ENCODE measurements around the gene TNRC18.

TNRC18 gene

DNA sequence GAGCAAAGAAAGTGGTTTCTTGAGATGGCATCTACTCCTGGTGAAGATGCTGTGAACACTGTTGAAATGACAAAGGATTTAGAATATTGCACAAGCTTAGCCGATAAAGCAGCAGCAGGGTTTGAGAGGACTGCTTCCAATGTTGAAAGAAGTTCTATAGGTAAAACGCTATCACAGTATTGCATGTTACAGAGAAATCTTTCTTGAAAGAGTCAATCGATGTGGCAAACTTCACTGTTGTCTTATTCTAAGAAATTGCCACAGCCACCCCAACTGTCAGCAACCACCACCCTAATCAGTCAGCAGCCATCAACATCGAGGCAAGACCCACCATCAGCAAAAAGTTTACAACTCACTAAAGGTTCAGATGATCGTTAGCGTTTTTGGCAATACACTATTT, 81.0 kb downstream of the TNRC18 start:
- TF ChIP-seq, protein P1, sequence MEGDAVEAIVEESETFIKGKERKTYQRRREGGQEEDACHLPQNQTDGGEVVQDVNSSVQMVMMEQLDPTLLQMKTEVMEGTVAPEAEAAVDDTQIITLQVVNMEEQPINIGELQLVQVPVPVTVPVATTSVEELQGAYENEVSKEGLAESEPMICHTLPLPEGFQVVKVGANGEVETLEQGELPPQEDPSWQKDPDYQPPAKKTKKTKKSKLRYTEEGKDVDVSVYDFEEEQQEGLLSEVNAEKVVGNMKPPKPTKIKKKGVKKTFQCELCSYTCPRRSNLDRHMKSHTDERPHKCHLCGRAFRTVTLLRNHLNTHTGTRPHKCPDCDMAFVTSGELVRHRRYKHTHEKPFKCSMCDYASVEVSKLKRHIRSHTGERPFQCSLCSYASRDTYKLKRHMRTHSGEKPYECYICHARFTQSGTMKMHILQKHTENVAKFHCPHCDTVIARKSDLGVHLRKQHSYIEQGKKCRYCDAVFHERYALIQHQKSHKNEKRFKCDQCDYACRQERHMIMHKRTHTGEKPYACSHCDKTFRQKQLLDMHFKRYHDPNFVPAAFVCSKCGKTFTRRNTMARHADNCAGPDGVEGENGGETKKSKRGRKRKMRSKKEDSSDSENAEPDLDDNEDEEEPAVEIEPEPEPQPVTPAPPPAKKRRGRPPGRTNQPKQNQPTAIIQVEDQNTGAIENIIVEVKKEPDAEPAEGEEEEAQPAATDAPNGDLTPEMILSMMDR (conservative IDR thresholded peaks at IDR 0.05; ENCODE audit: control insufficient read depth, insufficient read depth, low read depth, low read length), result no peak
- DNase-seq (ENCODE audit: low read depth), result no peak
- no peak overlapping the region for H3K4me3 ChIP-seq (ENCODE audit: control insufficient read depth, low read depth, low read length)

DNA sequence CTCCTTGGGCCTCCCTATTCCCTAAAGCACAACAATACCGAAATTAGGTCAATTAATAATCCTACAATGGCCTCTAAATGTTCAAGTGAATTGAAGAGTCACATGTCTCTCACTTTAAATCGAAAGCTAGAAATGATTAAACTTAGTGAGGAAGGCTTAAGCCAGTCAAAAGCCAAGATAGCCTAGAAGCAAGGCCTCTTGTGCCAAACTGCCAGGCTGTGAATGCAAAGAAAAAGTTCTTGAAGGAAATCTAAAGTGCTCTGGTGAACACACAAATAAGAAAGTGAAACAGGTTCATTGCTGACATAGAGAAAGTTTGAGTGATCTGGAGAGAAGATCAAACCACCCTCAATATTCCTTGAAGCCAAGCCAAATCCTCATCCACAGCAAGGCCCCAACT, 83.7 kb downstream of the TNRC18 start:
- TF ChIP-seq, protein P1 (conservative IDR thresholded peaks at IDR 0.05; ENCODE audit: control insufficient read depth, insufficient read depth, low read depth, low read length), result no peak
- no peak for DNase-seq (ENCODE audit: low read depth)

DNA sequence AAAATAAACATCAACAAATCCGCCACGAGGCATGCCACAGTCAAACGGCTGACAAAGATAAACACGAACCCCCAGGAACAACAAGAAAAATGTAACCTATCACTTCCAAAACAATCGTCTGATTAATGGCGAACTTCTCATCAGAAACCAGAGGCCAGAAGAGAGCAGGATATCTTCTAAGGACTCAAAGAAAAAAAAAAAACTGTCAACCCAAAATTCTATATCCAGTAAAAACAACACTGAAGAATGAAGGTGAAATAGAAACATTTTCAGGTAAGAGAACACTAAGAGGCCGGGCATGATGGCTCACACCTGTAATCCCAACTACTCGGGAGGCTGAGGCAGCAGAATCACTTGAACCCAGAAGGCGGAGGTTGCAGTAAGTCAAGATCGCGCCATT, 86.6 kb downstream of the TNRC18 start:
- no peak overlapping the region for H3K4me3 ChIP-seq (ENCODE audit: control insufficient read depth, low read depth, low read length)
- TF ChIP-seq, protein P1 (conservative IDR thresholded peaks at IDR 0.05; ENCODE audit: control insufficient read depth, insufficient read depth, low read depth, low read length), result no peak
- DNase-seq (ENCODE audit: low read depth), result no peak

More for the DNA sequence above, 83.7 kb downstream of the TNRC18 start:
- H3K4me3 ChIP-seq (ENCODE audit: control insufficient read depth, low read depth, low read length), result no peak overlapping the region

DNA sequence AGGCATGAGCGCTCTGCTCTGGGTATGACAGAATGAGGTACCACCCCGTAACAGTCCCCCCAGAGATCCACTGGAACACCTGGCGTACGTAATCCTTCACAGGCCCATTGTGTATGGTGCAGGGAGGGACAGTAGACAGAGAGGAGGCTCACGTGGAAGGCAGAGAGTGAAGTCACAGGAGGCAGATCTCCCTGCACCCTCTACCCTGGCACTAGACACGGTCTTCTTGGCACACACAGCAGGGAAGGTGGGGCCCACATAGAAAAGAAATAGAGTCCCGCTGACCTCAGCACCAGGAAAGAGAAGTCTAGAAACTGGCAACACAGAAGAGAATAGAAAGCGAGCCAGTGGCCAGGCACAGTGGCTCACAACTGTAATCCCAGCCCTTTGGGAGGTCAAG, 89.0 kb downstream of the TNRC18 start:
- DNase-seq (ENCODE audit: low read depth), result no peak
- H3K4me3 ChIP-seq (ENCODE audit: control insufficient read depth, low read depth, low read length), result no peak overlapping the region
- TF ChIP-seq, protein P1 (conservative IDR thresholded peaks at IDR 0.05; ENCODE audit: control insufficient read depth, insufficient read depth, low read depth, low read length), result no peak

DNA sequence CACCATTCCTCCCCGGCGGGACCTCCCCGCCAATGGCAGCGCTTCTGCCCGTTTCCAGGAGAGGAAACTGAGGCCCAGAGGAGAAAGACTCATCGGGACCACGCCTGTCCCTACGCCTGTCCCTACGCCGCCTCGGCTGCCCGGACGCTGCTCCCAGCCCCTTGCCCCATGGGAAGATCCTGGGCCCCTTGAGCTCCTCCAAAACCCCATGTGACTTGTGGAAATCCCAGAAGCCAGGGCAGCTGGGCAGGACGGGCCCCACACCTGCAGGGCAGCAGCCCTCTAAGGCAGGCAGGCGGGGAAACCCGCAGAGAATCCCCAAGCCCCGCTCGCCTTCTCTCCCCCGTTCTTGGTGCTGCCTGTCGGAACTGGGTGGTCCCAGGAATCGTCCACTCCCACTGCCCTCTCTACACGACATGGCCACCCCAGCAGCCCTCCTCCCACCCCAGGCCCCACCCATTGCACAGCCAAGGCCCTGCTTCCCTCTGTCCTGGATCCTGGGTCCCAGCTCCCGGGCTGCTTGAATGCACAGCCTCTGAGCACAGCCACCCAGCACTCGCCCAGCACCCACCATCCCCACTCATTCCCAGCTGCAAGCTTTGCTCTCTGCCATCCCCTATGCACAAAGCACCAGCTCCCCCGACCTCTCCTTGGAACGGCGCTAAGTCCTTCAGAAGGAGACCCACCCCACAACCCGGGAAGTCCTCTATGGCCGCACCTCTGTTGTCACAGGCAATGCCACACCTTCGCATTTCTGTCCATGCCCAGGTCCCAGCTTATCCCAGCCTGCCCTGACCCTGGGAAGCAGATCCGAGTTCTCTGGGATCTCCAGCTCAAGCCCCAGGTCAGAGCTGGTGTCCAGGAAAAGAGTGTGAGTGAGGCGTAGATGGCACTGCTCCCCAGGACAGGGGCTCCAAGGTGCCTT, 90.3 kb downstream of the TNRC18 start:
- no peak overlapping the region for H3K4me3 ChIP-seq (ENCODE audit: control insufficient read depth, low read depth, low read length)
- TF ChIP-seq, protein P1 (conservative IDR thresholded peaks at IDR 0.05; ENCODE audit: control insufficient read depth, insufficient read depth, low read depth, low read length), result no peak
- no peak for DNase-seq (ENCODE audit: low read depth)

DNA sequence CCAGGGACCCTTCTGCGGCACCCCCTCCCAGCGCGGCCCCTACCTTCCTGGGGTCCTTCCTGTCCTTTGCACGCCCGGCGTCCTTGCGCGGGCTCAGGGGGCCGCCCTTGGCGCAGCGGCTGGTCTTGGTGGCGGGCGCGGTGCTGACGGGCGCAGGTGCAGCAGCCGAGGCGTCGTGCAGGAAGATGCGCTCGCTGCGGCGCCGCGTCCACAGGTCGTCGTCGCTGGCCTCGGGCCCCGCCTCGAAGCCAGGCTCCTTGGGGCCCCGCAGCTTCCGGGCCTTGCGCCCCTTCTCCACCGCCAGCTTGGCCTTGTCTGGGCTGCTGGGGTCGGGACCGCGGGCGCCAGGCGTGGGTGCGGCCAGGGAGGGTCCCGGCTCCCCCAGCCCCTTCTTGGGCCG, 91.1 kb downstream of the TNRC18 start:
- no peak for DNase-seq (ENCODE audit: low read depth)
- TF ChIP-seq, protein P1 (conservative IDR thresholded peaks at IDR 0.05; ENCODE audit: control insufficient read depth, insufficient read depth, low read depth, low read length), result no peak
- no peak overlapping the region for H3K4me3 ChIP-seq (ENCODE audit: control insufficient read depth, low read depth, low read length)

All from fibroblast of mammary gland (primary cell).